Gastroesophageal sphincter (tissue), 4 donors: ENCODE data around the gene TOMM20. TPM values are rescaled to one million over a fixed set of nuclear protein-coding genes. Genes with fewer than 3 reads are reported as not detected.
A peak's percentile ranks its signal among the peaks of the same experiment; 100 is the strongest.

Experiments
- ATAC-seq: fragments of 150-250 bp; one replicate; pipeline ENCODE4 v1.9.1; 2016; ENCODE audit warnings: mild to moderate bottlenecking, moderate library complexity
- H3K27ac ChIP-seq, 4 donors: fragments of 200-600 bp; sonication (generic) in 3 of 4; 1 replicate in 3 of 4; 2 replicates in 1 of 4; pipeline ENCODE4 v1.5.1; 2016 to 2019
- H3K27me3 ChIP-seq: fragments of 200-600 bp; sonication (generic); one replicate; pipeline ENCODE4 v1.5.1; 2019
- H3K36me3 ChIP-seq, 2 donors: fragments of 200-600 bp; sonication (generic); one replicate each; pipeline ENCODE4 v1.5.1; 2019; ENCODE audit warnings: control low read depth in 1 of 2
- H3K4me1 ChIP-seq, 3 donors: fragments of 200-600 bp; sonication (generic); 1 replicate in 2 of 3; 2 replicates in 1 of 3; pipeline ENCODE4 v1.5.1; 2016 to 2019; ENCODE audit warnings: control low read depth in 2 of 3
- H3K4me3 ChIP-seq, 2 donors: fragments of 200-600 bp; sonication (generic); one replicate each; pipeline ENCODE4 v1.5.1; 2019; ENCODE audit warnings: mild to moderate bottlenecking in 1 of 2, moderate library complexity in 1 of 2
- H3K9me3 ChIP-seq, 3 donors: fragments of 200-600 bp; sonication (generic); one replicate each; pipeline ENCODE4 v1.5.1; 2017 to 2019; ENCODE audit warnings: control low read depth in 2 of 3
- CTCF ChIP-seq, 4 experiments: fragments of 200-600 bp in 2 of 4; fragments of 450-650 bp in 2 of 4; sonication (generic) in 1 of 4; IDR thresholded peaks; one replicate each; pipeline ENCODE4 v1.5.1; 2017 to 2019; ENCODE audit warnings: antibody characterized with exemption in 4 of 4, mild to moderate bottlenecking in 2 of 4, moderate library complexity in 2 of 4
- EP300 ChIP-seq: sonication (generic); formaldehyde crosslinking; IDR thresholded peaks from one replicate; pipeline ENCODE4 v1.6.1; 2017; ENCODE audit warnings: antibody characterized with exemption, mild to moderate bottlenecking
- POLR2A ChIP-seq, 2 donors: fragments of 450-650 bp; IDR thresholded peaks; one replicate each; pipeline ENCODE4 v1.6.1; 2017; ENCODE audit warnings: antibody characterized with exemption in 2 of 2, mild to moderate bottlenecking in 2 of 2, moderate library complexity in 1 of 2
- POLR2AphosphoS5 ChIP-seq: sonication (generic); formaldehyde crosslinking; IDR thresholded peaks from one replicate; pipeline ENCODE4 v1.6.1; 2017; ENCODE audit warnings: antibody characterized with exemption
- WGBS, 2 donors: methylation state at CpG; one replicate each; pipeline ENCODE4 v1.1.5; 2018; ENCODE audit warnings: low coverage in 1 of 2; 5-methylcytosine and 5-hydroxymethylcytosine counted together
- total RNA-seq, 4 donors: library from RNA; depleted of rRNA; stranded (reverse); fragments of >200 nt; gene quantifications; one replicate each; pipeline ENCODE4 v1.1.0, GENCODE V29; 2016

The TOMM20 gene
- total RNA-seq, 4 donors from 2014 or later: 57.8 to 111 (median 99.1) TPM

GRCh38 chr1:235124665-235125064 lies 4.0 kb downstream of the TOMM20 start:
- WGBS, 2 donors: 40 to 52% methylated on average over 1 of the region's 1 CpG
- Histone ChIP-seq H3K36me3 (peaks cover 0 to 41% of the 10 kb centered on the region in 2 donors), H3K27me3 (no peaks in the 10 kb centered on the region), H3K27ac (no peak overlapping the region), H3K4me3 (no peak overlapping the region), H3K4me1 (peaks cover 0 to 66% (median 11%) of the 10 kb centered on the region in 3 donors), H3K9me3 (no peaks in the 10 kb centered on the region)
- ATAC-seq: no peak
- no peak for TF ChIP-seq EP300

GRCh38 chr1:235124111-235124510 lies 4.5 kb downstream of the TOMM20 start:
- no peak for ATAC-seq
- H3K4me1 ChIP-seq: peaks cover 0 to 61% (median 11%) of the 10 kb centered on the region in 3 donors
- no peaks in the 10 kb centered on the region for H3K9me3 ChIP-seq
- WGBS, 2 donors: 91 to 95% methylated on average over 7 to 8 of the region's 9 CpGs
- H3K4me3 ChIP-seq: no peak overlapping the region
- no peaks in the 10 kb centered on the region for H3K27me3 ChIP-seq
- H3K27ac ChIP-seq: no peak overlapping the region
- H3K36me3 ChIP-seq: peaks cover 0 to 46% of the 10 kb centered on the region in 2 donors
- TF ChIP-seq POLR2A (IDR thresholded peaks at IDR 0.05): no peak
- TF ChIP-seq CTCF (IDR thresholded peaks at IDR 0.05): no peak
- no peak for TF ChIP-seq EP300
- no peak for TF ChIP-seq POLR2AphosphoS5

GRCh38 chr1:235122348-235122747 lies 6.3 kb downstream of the TOMM20 start:
- peaks cover 0 to 64% of the 10 kb centered on the region in 2 donors for H3K36me3 ChIP-seq

GRCh38 chr1:235113183-235113917 lies 15.3 kb downstream of the TOMM20 start:
- no peak overlapping the region for H3K4me3 ChIP-seq
- no peak for TF ChIP-seq POLR2A (IDR thresholded peaks at IDR 0.05)
- TF ChIP-seq POLR2AphosphoS5: no peak
- no peak for TF ChIP-seq EP300
- TF ChIP-seq CTCF (IDR thresholded peaks at IDR 0.05): no peak
- H3K36me3 ChIP-seq: peaks cover 6 to 95% of the 10 kb centered on the region in 2 donors
- no peak for ATAC-seq
- H3K9me3 ChIP-seq: no peaks in the 10 kb centered on the region
- no peak overlapping the region for H3K27ac ChIP-seq
- peaks cover 0 to 10% (median 0%) of the 10 kb centered on the region in 3 donors for H3K4me1 ChIP-seq
- H3K27me3 ChIP-seq: no peaks in the 10 kb centered on the region
- 80 to 81% methylated on average over 5 to 6 of the region's 7 CpGs for WGBS, 2 donors

More at GRCh38 chr1:235122348-235122747, 6.3 kb downstream of the TOMM20 start:
- H3K9me3 ChIP-seq: no peaks in the 10 kb centered on the region
- peaks cover 0 to 56% (median 11%) of the 10 kb centered on the region in 3 donors for H3K4me1 ChIP-seq
- no peak overlapping the region for H3K4me3 ChIP-seq
- no peak for TF ChIP-seq POLR2AphosphoS5
- TF ChIP-seq EP300: no peak
- no peak for TF ChIP-seq CTCF (IDR thresholded peaks at IDR 0.05)
- no peak for TF ChIP-seq POLR2A (IDR thresholded peaks at IDR 0.05)
- 38% methylated on average over 1 of the region's 1 CpG; no CpG with 5 or more reads in 1 of the 2 donors for WGBS, 2 donors
- ATAC-seq: no peak
- no peaks in the 10 kb centered on the region for H3K27me3 ChIP-seq
- H3K27ac ChIP-seq: no peak overlapping the region

GRCh38 chr1:235112297-235113182 lies 16.1 kb downstream of the TOMM20 start:
- Histone ChIP-seq H3K27ac (peak overlapping the region in 1 of 4 donors; percentile 26), H3K9me3 (no peaks in the 10 kb centered on the region), H3K4me3 (no peak overlapping the region), H3K4me1 (peaks cover 0 to 10% (median 0%) of the 10 kb centered on the region in 3 donors), H3K27me3 (no peaks in the 10 kb centered on the region), H3K36me3 (peaks cover 6 to 95% of the 10 kb centered on the region in 2 donors)
- WGBS, 2 donors: 81 to 82% methylated on average over 6 of the region's 6 CpGs
- ATAC-seq: no peak
- no peak for TF ChIP-seq POLR2AphosphoS5
- TF ChIP-seq POLR2A (IDR thresholded peaks at IDR 0.05): no peak
- TF ChIP-seq EP300: no peak
- no peak for TF ChIP-seq CTCF (IDR thresholded peaks at IDR 0.05)
